Smooth muscle cell (in vitro differentiated cells): Measurements from ENCODE around the gene ANKRD34A. TPM values are rescaled to one million over a fixed set of nuclear protein-coding genes. Genes with fewer than 3 reads are reported as not detected.

ENCODE experiments used
- DNase-seq: peaks from one replicate; lab custom pipeline; 2025; ENCODE audit not compliant: unreplicated experiment; lab: John Stamatoyannopoulos, UW
- H2AFZ ChIP-seq: fragments of 200-600 bp; sonication (generic); 2 replicates; pipeline ENCODE4 v1.6.0; 2016; ENCODE audit warnings: antibody characterized with exemption, low read depth, mild to moderate bottlenecking
- H3F3A ChIP-seq: fragments of 200-600 bp; sonication (generic); 2 replicates; pipeline ENCODE4 v1.6.0; 2017; ENCODE audit warnings: antibody characterized with exemption, low read depth
- H3K27ac ChIP-seq: fragments of 200-600 bp; sonication (generic); 2 replicates; pipeline ENCODE4 v1.5.1; 2016; ENCODE audit warnings: low read depth, mild to moderate bottlenecking
- H3K27me3 ChIP-seq: fragments of 200-600 bp; sonication (generic); 2 replicates; pipeline ENCODE4 v1.6.1; 2016; ENCODE audit warnings: low read depth, mild to moderate bottlenecking
- H3K36me3 ChIP-seq: fragments of 200-600 bp; sonication (generic); 2 replicates; pipeline ENCODE4 v1.5.1; 2016; ENCODE audit warnings: low read depth
- H3K4me1 ChIP-seq: fragments of 200-600 bp; sonication (generic); 2 replicates; pipeline ENCODE4 v1.5.1; 2016; ENCODE audit warnings: low read depth
- H3K4me2 ChIP-seq: fragments of 200-600 bp; sonication (generic); 2 replicates; pipeline ENCODE4 v1.6.0; 2016; ENCODE audit warnings: mild to moderate bottlenecking
- H3K4me3 ChIP-seq: fragments of 200-600 bp; sonication (generic); 2 replicates; pipeline ENCODE4 v1.5.1; 2016; ENCODE audit warnings: mild to moderate bottlenecking
- H3K79me2 ChIP-seq: fragments of 200-600 bp; sonication (generic); 2 replicates; pipeline ENCODE4 v1.6.0; 2016; ENCODE audit warnings: low read depth, mild to moderate bottlenecking
- H3K9ac ChIP-seq: fragments of 200-600 bp; sonication (generic); 2 replicates; pipeline ENCODE4 v1.6.0; 2016; ENCODE audit warnings: low read depth
- H3K9me3 ChIP-seq: fragments of 200-600 bp; sonication (generic); replicated peaks from 2 replicates; pipeline ENCODE4 v1.5.1; 2016; ENCODE audit warnings: low read depth
- H4K20me1 ChIP-seq: fragments of 200-600 bp; sonication (generic); 2 replicates; pipeline ENCODE4 v1.6.0; 2016; ENCODE audit warnings: low read depth
- CTCF ChIP-seq: fragments of 200-600 bp; sonication (generic); IDR thresholded peaks from 2 replicates; pipeline ENCODE4 v1.5.1; 2017; ENCODE audit warnings: borderline replicate concordance, mild to moderate bottlenecking, antibody characterized with exemption; ENCODE audit not compliant: insufficient read depth, poor library complexity, severe bottlenecking
- WGBS: methylation state at CpG from one replicate; pipeline ENCODE4 v1.1.7; 2016; ENCODE audit warnings: low lambda C conversion rate; 5-methylcytosine and 5-hydroxymethylcytosine counted together
- polyA plus RNA-seq: library from polyadenylated mRNA; unstranded; fragments of >200 nt; fragmentation: Nextera tagmentation; extraction: Ambion mirVana; gene quantifications from 2 replicates; pipeline ENCODE4 v1.2.1, GENCODE V29; 2016
- total RNA-seq: library from RNA; depleted of rRNA; stranded (reverse); fragments of >200 nt; gene quantifications from 2 replicates; pipeline ENCODE4 v1.2.3, GENCODE V29; 2014

Gene ANKRD34A
- total and polyA plus RNA-seq, 2 experiments from 2014 or later = 0.49 to 1.3 TPM

GRCh38 chr1:145918144-145918991 is 46.0 kb downstream of the ANKRD34A start, which contains the start of gene PEX11B:
TSS of gene PEX11B (minus strand) at chr1:145918717. CDS start at chr1:145918688, 29 bp downstream.
- Histone ChIP-seq H3K27me3 (no peaks in the 10 kb centered on the region), H3K27ac (peak within 1 kb of the TSS; percentile 70), H3F3A (no peaks in the 10 kb centered on the region), H2AFZ (peak within 1 kb of the TSS; percentile 93), H3K79me2 (no peaks in the 10 kb centered on the region), H4K20me1 (no peaks in the 10 kb centered on the region), H3K4me1 (peaks cover 15% of the 10 kb centered on the region), H3K9me3 (no peaks in the 10 kb centered on the region), H3K4me2 (peak within 1 kb of the TSS; percentile 89), H3K4me3 (peak within 1 kb of the TSS; percentile 78), H3K9ac (peak within 1 kb of the TSS; percentile 82), H3K36me3 (no peaks in the 10 kb centered on the region)
- peak; percentile 82 for DNase-seq
- 3% methylated on average over 37 of the region's 51 CpGs for WGBS
- no peak for TF ChIP-seq CTCF

- H3K4me2 ChIP-seq = peak overlapping the region; percentile 89
- peak overlapping the region; percentile 78 for H3K4me3 ChIP-seq
- peaks cover 15% of the 10 kb centered on the region for H3K4me1 ChIP-seq
- peak overlapping the region; percentile 93 for H2AFZ ChIP-seq
- no peaks in the 10 kb centered on the region for H3K9me3 ChIP-seq
- H3K9ac ChIP-seq = peak overlapping the region; percentile 82
- no peaks in the 10 kb centered on the region for H3K79me2 ChIP-seq
- H4K20me1 ChIP-seq = no peaks in the 10 kb centered on the region
- no peaks in the 10 kb centered on the region for H3K36me3 ChIP-seq
- TF ChIP-seq CTCF = no peak
- 84% methylated on average over 5 of the region's 5 CpGs for WGBS
- DNase-seq = no peak
- no peaks in the 10 kb centered on the region for H3F3A ChIP-seq
- H3K27me3 ChIP-seq = no peaks in the 10 kb centered on the region
- no peak overlapping the region for H3K27ac ChIP-seq
Observed at GRCh38 chr1:145917595-145917994, 46.8 kb downstream of the ANKRD34A start.

DNA sequence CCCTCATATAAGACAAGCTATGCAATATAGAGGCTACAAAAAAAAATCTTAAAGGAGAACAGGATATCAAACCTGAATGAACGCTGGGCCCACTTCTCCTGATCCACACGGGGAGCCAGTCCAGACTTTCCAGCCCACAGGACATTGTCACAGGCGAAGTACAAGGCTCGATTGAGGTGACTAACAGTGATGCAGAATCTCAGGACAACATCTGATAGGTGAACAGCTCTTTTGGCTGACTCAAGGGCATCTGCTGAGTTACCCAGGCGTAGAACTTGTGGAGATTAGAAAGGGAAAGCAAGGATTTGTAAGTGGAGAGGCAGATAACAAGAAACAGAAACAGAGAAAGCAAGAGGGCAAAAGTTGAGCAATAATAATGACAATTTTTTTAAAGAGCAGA is 47.6 kb downstream of the ANKRD34A start:
- Histone ChIP-seq H3F3A (no peaks in the 10 kb centered on the region), H3K4me2 (no peak overlapping the region), H3K36me3 (no peaks in the 10 kb centered on the region), H3K27ac (no peak overlapping the region), H3K9ac (no peak overlapping the region), H4K20me1 (no peaks in the 10 kb centered on the region), H2AFZ (no peak overlapping the region), H3K79me2 (no peaks in the 10 kb centered on the region), H3K4me3 (no peak overlapping the region), H3K4me1 (peaks cover 15% of the 10 kb centered on the region), H3K9me3 (no peaks in the 10 kb centered on the region), H3K27me3 (no peaks in the 10 kb centered on the region)
- WGBS = 80% methylated on average over 5 of the region's 5 CpGs
- DNase-seq = no peak
- TF ChIP-seq CTCF = no peak
